Endodermal cell (in vitro differentiated cells): ENCODE measurements around the gene COL18A1. TPM values are rescaled to one million over a fixed set of nuclear protein-coding genes. Genes with fewer than 3 reads are reported as not detected.

Source experiments
- DNase-seq: peaks from one replicate; pipeline ENCODE4 v3.0.0-alpha.2; 2017
- H3K27ac ChIP-seq: 2 replicates; pipeline ENCODE4 v1.5.1; 2013; ENCODE audit warnings: mild to moderate bottlenecking, low read depth, low read length, moderate library complexity
- H3K27me3 ChIP-seq: 2 replicates; pipeline ENCODE4 v1.6.1; 2013; ENCODE audit warnings: mild to moderate bottlenecking, low read length, moderate library complexity; ENCODE audit not compliant: insufficient read depth, control insufficient read depth, poor library complexity, severe bottlenecking
- H3K36me3 ChIP-seq: 2 replicates; pipeline ENCODE4 v1.7.0; 2013; ENCODE audit warnings: mild to moderate bottlenecking, low read length, moderate library complexity; ENCODE audit not compliant: control insufficient read depth, insufficient read depth
- H3K4me1 ChIP-seq: one replicate; pipeline ENCODE4 v1.7.0; 2013; ENCODE audit warnings: low read length; ENCODE audit not compliant: control insufficient read depth, insufficient read depth
- H3K4me3 ChIP-seq: 2 replicates; pipeline ENCODE4 v1.5.1; 2013; ENCODE audit warnings: mild to moderate bottlenecking, low read length, moderate library complexity
- H3K9ac ChIP-seq: 2 replicates; pipeline ENCODE4 v1.6.1; 2013; ENCODE audit warnings: mild to moderate bottlenecking, low read length, moderate library complexity; ENCODE audit not compliant: poor library complexity, severe bottlenecking; ENCODE audit errors: extremely low read depth
- H3K9me3 ChIP-seq: 2 replicates; pipeline ENCODE4 v1.6.1; 2013; ENCODE audit warnings: mild to moderate bottlenecking, low read length, moderate library complexity; ENCODE audit not compliant: control insufficient read depth
- H3K27ac Mint-ChIP-seq: 2 replicates; pipeline ENCODE4 v1.8.0; 2020; ENCODE audit warnings: mixed read lengths
- H3K27me3 Mint-ChIP-seq: 2 replicates; pipeline ENCODE4 v1.8.0; 2021; ENCODE audit warnings: mild to moderate bottlenecking, mixed read lengths; ENCODE audit not compliant: insufficient read depth
- H3K36me3 Mint-ChIP-seq: 2 replicates; pipeline ENCODE4 v1.8.0; 2020; ENCODE audit warnings: low read depth, mixed read lengths
- H3K4me1 Mint-ChIP-seq: 2 replicates; pipeline ENCODE4 v1.8.0; 2020; ENCODE audit warnings: mixed read lengths
- H3K4me3 Mint-ChIP-seq: 2 replicates; pipeline ENCODE4 v1.8.0; 2020; ENCODE audit warnings: mild to moderate bottlenecking, moderate library complexity, mixed read lengths
- H3K9me3 Mint-ChIP-seq: 2 replicates; pipeline ENCODE4 v1.8.0; 2020; ENCODE audit warnings: mild to moderate bottlenecking, mixed read lengths
- CTCF ChIP-seq: fragments of 200-600 bp; sonication (generic); conservative IDR thresholded peaks from 2 replicates; pipeline ENCODE4 v1.5.0; 2021; ENCODE audit warnings: antibody characterized with exemption, mild to moderate bottlenecking
- WGBS, 2 experiments: methylation state at CpG; one replicate each; pipeline versions ENCODE4 v1.1.5 to v1.1.7; 2013; ENCODE audit warnings: missing lambda C conversion rate in 2 of 2, mixed read lengths in 1 of 2; ENCODE audit not compliant: insufficient coverage in 1 of 2, insufficient read length in 1 of 2; 5-methylcytosine and 5-hydroxymethylcytosine counted together
- total RNA-seq, 2 donors: library from RNA; stranded (reverse); fragmentation: NEBNext Ultra II Directional in 1 of 2; extraction: Animal tissue kit (Norgen Biotek cat#: 25700) in 1 of 2; gene quantifications; 2 replicates in 1 of 2; 3 replicates in 1 of 2; pipeline ENCODE4 v1.2.1, GENCODE V29; 2021

COL18A1 gene
- total RNA-seq, 2 donors from 2014 or later, result 332 to 398 TPM

DNA sequence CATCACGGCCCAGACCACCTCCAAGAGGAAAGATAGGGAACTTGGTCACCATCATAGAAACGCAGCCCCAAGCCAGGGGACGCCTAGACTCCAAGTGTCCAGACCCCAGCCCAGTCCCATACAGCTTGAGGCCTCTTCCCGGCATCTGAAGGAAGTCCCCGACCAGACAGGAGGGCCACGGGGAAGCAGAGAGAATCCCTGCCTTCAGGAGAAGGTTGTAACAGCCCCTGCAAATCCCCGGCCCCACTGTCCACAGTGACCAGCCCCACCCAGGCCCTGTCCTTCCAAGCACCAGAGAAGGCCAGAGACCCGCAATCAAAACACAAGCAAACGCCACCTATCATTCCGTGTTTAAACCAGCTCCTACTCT, 135.6 kb downstream of the COL18A1 start:
- WGBS, 2 experiments, result 90 to 94% methylated on average over 9 to 10 of the region's 10 CpGs
- no peak overlapping the region for H3K9ac ChIP-seq
- no peak for DNase-seq
- no peaks in the 10 kb centered on the region for H3K27me3 Mint-ChIP-seq
- peak overlapping the region; percentile 61 for H3K4me3 Mint-ChIP-seq
- no peaks in the 10 kb centered on the region for H3K27me3 ChIP-seq
- H3K4me1 Mint-ChIP-seq, result peaks cover 5% of the 10 kb centered on the region
- H3K27ac ChIP-seq, result no peak overlapping the region
- H3K36me3 ChIP-seq, result no peaks in the 10 kb centered on the region
- H3K36me3 Mint-ChIP-seq, result peaks cover 5% of the 10 kb centered on the region
- no peak for TF ChIP-seq CTCF
- H3K9me3 ChIP-seq, result no peaks in the 10 kb centered on the region
- H3K27ac Mint-ChIP-seq, result no peak overlapping the region
- H3K9me3 Mint-ChIP-seq, result no peaks in the 10 kb centered on the region
- H3K4me1 ChIP-seq, result peaks cover 15% of the 10 kb centered on the region
- no peak overlapping the region for H3K4me3 ChIP-seq

DNA sequence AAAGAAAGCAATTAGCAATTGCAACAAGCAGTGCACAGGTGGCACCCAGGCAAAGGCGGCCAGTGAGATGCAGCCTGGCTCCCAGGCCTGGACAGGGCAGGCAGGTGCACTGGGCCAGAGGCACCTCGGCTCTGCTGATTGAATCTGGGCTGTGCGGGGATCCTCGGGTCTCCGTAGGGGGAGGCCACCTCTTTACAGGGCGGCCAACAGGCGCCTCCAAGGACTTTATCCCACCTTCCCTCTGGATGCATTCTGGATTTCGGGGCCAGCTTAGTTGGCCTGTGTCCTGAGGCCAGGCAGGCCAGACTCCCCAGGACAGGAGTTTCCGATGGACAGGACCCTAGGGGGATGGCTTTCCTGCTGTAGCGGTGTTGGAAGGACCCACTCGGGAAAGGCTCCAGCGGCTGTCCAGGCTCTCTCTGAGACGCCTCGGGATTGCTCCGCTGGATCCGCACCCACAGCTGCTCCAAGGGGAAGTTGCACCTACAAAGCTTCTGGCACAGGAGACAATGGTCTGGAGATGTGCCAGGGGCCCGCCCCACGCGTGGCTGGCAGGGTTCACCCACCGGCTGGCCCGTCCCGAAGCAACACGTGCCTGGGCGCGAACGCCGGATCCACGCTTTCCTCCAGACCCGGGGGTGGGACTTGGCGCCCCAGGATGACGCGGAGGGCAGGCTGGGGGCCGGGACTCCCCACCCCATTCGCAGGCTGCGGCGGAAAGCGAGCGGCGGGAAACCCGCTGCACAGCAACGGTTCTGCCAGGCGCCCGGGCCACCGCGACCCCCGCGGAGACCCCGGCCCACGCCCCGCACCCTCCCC, 136.5 kb downstream of the COL18A1 start:
- Mint-ChIP-seq H3K36me3 (peaks cover 1% of the 10 kb centered on the region), H3K27me3 (no peaks in the 10 kb centered on the region), H3K27ac (no peak overlapping the region), H3K4me1 (peaks cover 4% of the 10 kb centered on the region), H3K4me3 (peak overlapping the region; percentile 61), H3K9me3 (no peaks in the 10 kb centered on the region)
- Histone ChIP-seq H3K36me3 (no peaks in the 10 kb centered on the region), H3K27me3 (no peaks in the 10 kb centered on the region), H3K4me1 (peaks cover 12% of the 10 kb centered on the region), H3K9me3 (no peaks in the 10 kb centered on the region), H3K27ac (no peak overlapping the region), H3K4me3 (peak overlapping the region; percentile 77), H3K9ac (peak overlapping the region; percentile 44)
- peak; percentile 54 for DNase-seq
- WGBS, 2 experiments, result 25 to 31% methylated on average over 24 to 49 of the region's 50 CpGs
- TF ChIP-seq CTCF, result no peak

- no peaks in the 10 kb centered on the region for H3K36me3 Mint-ChIP-seq
- whole genome bisulfite sequencing, 2 experiments, result 0 to 1% methylated on average over 21 to 59 of the region's 59 CpGs
- Histone ChIP-seq H3K27ac (no peak within 1 kb of the TSS), H3K36me3 (no peaks in the 10 kb centered on the region), H3K27me3 (no peaks in the 10 kb centered on the region), H3K4me1 (peaks cover 12% of the 10 kb centered on the region), H3K9me3 (no peaks in the 10 kb centered on the region), H3K4me3 (peak within 1 kb of the TSS; percentile 77), H3K9ac (peak within 1 kb of the TSS; percentile 44)
- H3K4me3 Mint-ChIP-seq, result peak within 1 kb of the TSS; percentile 61
- no peak within 1 kb of the TSS for H3K27ac Mint-ChIP-seq
- DNase-seq, result peak; percentile 76
- peaks cover 4% of the 10 kb centered on the region for H3K4me1 Mint-ChIP-seq
- no peaks in the 10 kb centered on the region for H3K9me3 Mint-ChIP-seq
- peak; percentile 58 for TF ChIP-seq CTCF
- peaks cover 7% of the 10 kb centered on the region for H3K27me3 Mint-ChIP-seq
Observed at GRCh38 chr21:45542242-45542666, 137.3 kb downstream of the COL18A1 start, which contains the start of gene SLC19A1. Gene SLC19A1 (minus strand): TSS chr21:45542440. CDS start chr21:45537959, 4,481 bp downstream.
